HepG2 (cell line): ENCODE results near the gene B4GALT5. TPM values are rescaled to one million over a fixed set of nuclear protein-coding genes. Genes with fewer than 3 reads are reported as not detected.

Source experiments
- ATAC-seq: fragments of 200-7000 bp; cut with Tn5 transposase; 3 replicates; pipeline ENCODE4 v1.9.1; 2020; ENCODE audit warnings: mild to moderate bottlenecking, moderate library complexity
- BruUV-seq: library from RNA; stranded (reverse); fragments of 400-500 nt; replicated peaks from 2 replicates; lab custom pipeline; 2021; lab: Mats Ljungman, UMichigan
- CTCF ChIA-PET: fragments of 300-600 bp; formaldehyde crosslinking; extraction: SDS; loops from one replicate; lab custom pipeline; 2021; ENCODE audit warnings: low total read pairs, inconsistent platforms, low intra/inter-chr PET ratio; lab: Yijun Ruan, JAX
- POLR2A ChIA-PET: fragments of 350-600 bp; sonication (Branson Sonifier 250); formaldehyde crosslinking; loops from one replicate; lab custom pipeline; 2020; ENCODE audit warnings: antibody characterized with exemption, inconsistent platforms; lab: Yijun Ruan, JAX
- DNase-seq: peaks from one replicate; pipeline ENCODE4 v3.0.0-alpha.2; 2015; ENCODE audit warnings: low spot score
- FAIRE-seq: peaks from 3 replicates; lab custom pipeline; 2011; peaks lifted over from hg19 to GRCh38; lab: Jason Lieb, UNC
- H2AFZ ChIP-seq: one replicate; pipeline ENCODE4 v1.6.1; 2011; ENCODE audit warnings: low read length, inconsistent platforms
- H3K27ac ChIP-seq: fragments of 300-600 bp; 3 replicates; pipeline ENCODE4 v1.8.0; 2011; ENCODE audit warnings: mixed run types, mild to moderate bottlenecking, mixed read lengths, low read length, inconsistent platforms; ENCODE audit not compliant: insufficient read depth; ENCODE audit errors: extremely low read length
- H3K27me3 ChIP-seq, 2 experiments: fragments of 200-600 bp in 1 of 2; 2 replicates in 1 of 2; 3 replicates in 1 of 2; pipeline versions ENCODE4 v1.6.0 to v1.8.0; 2011; ENCODE audit warnings: low read length in 2 of 2, mild to moderate bottlenecking in 2 of 2, moderate library complexity in 2 of 2, inconsistent platforms in 1 of 2; ENCODE audit not compliant: insufficient read depth in 2 of 2, control insufficient read depth in 1 of 2
- H3K36me3 ChIP-seq, 2 experiments: fragments of 200-600 bp in 1 of 2; replicated peaks in 1 of 2; 2 replicates in 1 of 2; 3 replicates in 1 of 2; pipeline versions ENCODE4 v1.5.1 to v1.8.0; 2011; ENCODE audit warnings: low read length in 2 of 2, inconsistent platforms in 1 of 2; ENCODE audit not compliant: insufficient read depth in 2 of 2, control insufficient read depth in 1 of 2
- H3K4me1 ChIP-seq: 2 replicates; pipeline ENCODE4 v1.5.1; 2012; ENCODE audit warnings: low read length, inconsistent platforms; ENCODE audit not compliant: insufficient read depth
- H3K4me2 ChIP-seq: 2 replicates; pipeline ENCODE4 v1.6.0; 2011; ENCODE audit warnings: low read depth, low read length, inconsistent platforms
- H3K4me3 ChIP-seq, 3 experiments: fragments of 200-600 bp in 1 of 3; sonication (generic), shearing (Covaris generic) in 1 of 3; replicated peaks in 1 of 3; 2 replicates each; pipeline ENCODE4 v1.5.1; 2011 to 2016; ENCODE audit warnings: low read length in 3 of 3, inconsistent platforms in 2 of 3, low read depth in 2 of 3, mild to moderate bottlenecking in 2 of 3, control low read depth in 1 of 3, mixed read lengths in 1 of 3; ENCODE audit not compliant: insufficient read depth in 1 of 3
- H3K79me2 ChIP-seq: one replicate; pipeline ENCODE4 v1.6.1; 2011; ENCODE audit warnings: low read length, inconsistent platforms; ENCODE audit not compliant: insufficient read depth
- H3K9ac ChIP-seq: 2 replicates; pipeline ENCODE4 v1.6.0; 2011; ENCODE audit warnings: mild to moderate bottlenecking, low read depth, low read length, inconsistent platforms; ENCODE audit not compliant: insufficient read depth
- H3K9me3 ChIP-seq: 2 replicates; pipeline ENCODE4 v1.5.1; 2012; ENCODE audit warnings: mild to moderate bottlenecking, low read length
- H4K20me1 ChIP-seq: 2 replicates; pipeline ENCODE4 v1.6.0; 2011; ENCODE audit warnings: inconsistent platforms, mild to moderate bottlenecking, low read length, moderate library complexity; ENCODE audit not compliant: insufficient read depth
- ATF3 ChIP-seq: sonication (generic); formaldehyde crosslinking; IDR thresholded peaks from 2 replicates; pipeline ENCODE4 v1.4.0; 2020; ENCODE audit warnings: missing genetic modification reagents
- DR1 ChIP-seq: sonication (generic); formaldehyde crosslinking; IDR thresholded peaks from 2 replicates; pipeline ENCODE4 v1.8.0; 2021; ENCODE audit warnings: mild to moderate bottlenecking, missing genetic modification reagents, inconsistent platforms
- FOXM1 ChIP-seq: sonication (generic); formaldehyde crosslinking; IDR thresholded peaks from 2 replicates; pipeline ENCODE4 v1.5.0; 2020; ENCODE audit warnings: missing genetic modification reagents
- HOXA3 ChIP-seq: sonication (generic); formaldehyde crosslinking; IDR thresholded peaks from 2 replicates; pipeline ENCODE4 v1.5.0; 2020; ENCODE audit warnings: missing genetic modification reagents
- MLX ChIP-seq: IDR thresholded peaks from 2 replicates; pipeline ENCODE4 v1.6.1; 2016
- SMAD1 ChIP-seq: sonication (generic); formaldehyde crosslinking; IDR thresholded peaks from 2 replicates; pipeline ENCODE4 v1.4.0; 2020; ENCODE audit warnings: missing genetic modification reagents, low read depth, mild to moderate bottlenecking, borderline replicate concordance
- TCF7L2 ChIP-seq: IDR thresholded peaks from 2 replicates; pipeline ENCODE4 v1.6.1; 2011; ENCODE audit warnings: mild to moderate bottlenecking, low read depth, low read length, moderate library complexity
- U2AF2 ChIP-seq: fragments of 200-400 bp; formaldehyde crosslinking; IDR thresholded peaks from 2 replicates; pipeline ENCODE4 v1.6.1; 2017; ENCODE audit warnings: low read depth, mild to moderate bottlenecking, low read length
- ZBTB38 ChIP-seq: sonication (generic); formaldehyde crosslinking; IDR thresholded peaks from 2 replicates; pipeline ENCODE4 v1.5.1; 2020; ENCODE audit warnings: mild to moderate bottlenecking, missing genetic modification reagents
- ZNF234 ChIP-seq: sonication (generic); formaldehyde crosslinking; conservative IDR thresholded peaks from 2 replicates; pipeline ENCODE4 v1.5.1; 2020; ENCODE audit warnings: mild to moderate bottlenecking, missing genetic modification reagents
- ZNF501 ChIP-seq: sonication (generic); formaldehyde crosslinking; IDR thresholded peaks from 2 replicates; pipeline ENCODE4 v1.5.1; 2020; ENCODE audit warnings: mild to moderate bottlenecking, moderate library complexity, missing genetic modification reagents
- ZNF577 ChIP-seq: sonication (generic); formaldehyde crosslinking; IDR thresholded peaks from 2 replicates; pipeline ENCODE4 v1.4.0; 2020; ENCODE audit warnings: mild to moderate bottlenecking, low read depth, missing genetic modification reagents, borderline replicate concordance
- WGBS: methylation state at CpG from one replicate; pipeline ENCODE4 v1.1.6; 2017; ENCODE audit warnings: low lambda C conversion rate; 5-methylcytosine and 5-hydroxymethylcytosine counted together
- in situ Hi-C: cut with HindIII; loops from 2 replicates; pipeline ENCODE4 v1.10.0; 2017; ENCODE audit warnings: low pct_unique_long_range_greater_than_20kb; ENCODE audit not compliant: extremely low pct_ligation_motif_present
- intact Hi-C: fragments of 100-400 bp; cut with micrococcal nuclease; formaldehyde crosslinking; loops from one replicate; pipeline ENCODE4 v1.10.0; 2022; ENCODE audit not compliant: unreplicated experiment
- polyA plus RNA-seq, 8 experiments: library from polyadenylated mRNA; depleted of rRNA in 3 of 8; stranded (reverse) in 7 of 8; unstranded in 1 of 8; fragments of >200 nt; fragmentation: Illumina TruSeq in 4 of 8; extraction: Trizol in 4 of 8; gene quantifications; 2 replicates each; pipeline versions ENCODE4 v1.2.1 to v1.2.3, GENCODE V29; 2011 to 2016; ENCODE audit warnings: low read depth in 4 of 8, missing spikeins in 1 of 8, mixed read lengths in 1 of 8; ENCODE audit not compliant: insufficient read depth in 1 of 8
- total RNA-seq, 5 experiments: library from RNA; depleted of rRNA; stranded (reverse); fragments of >200 nt; fragmentation: Illumina TruSeq; extraction: Trizol; gene quantifications; 2 replicates each; pipeline ENCODE4 v1.2.3, GENCODE V29; 2016; ENCODE audit warnings: low read depth in 1 of 5
- TF ChIP-seq, protein P1 (sequence below): sonication (generic); formaldehyde crosslinking; IDR thresholded peaks from 2 replicates; pipeline ENCODE4 v1.4.0; 2020; ENCODE audit warnings: mild to moderate bottlenecking, missing genetic modification reagents

Gene B4GALT5
- total and polyA plus RNA-seq, 2 of the 13 experiments (the other 11 are each of a cell fraction or from before 2014, with no cell fraction given), result 27.3 to 30.9 TPM

DNA sequence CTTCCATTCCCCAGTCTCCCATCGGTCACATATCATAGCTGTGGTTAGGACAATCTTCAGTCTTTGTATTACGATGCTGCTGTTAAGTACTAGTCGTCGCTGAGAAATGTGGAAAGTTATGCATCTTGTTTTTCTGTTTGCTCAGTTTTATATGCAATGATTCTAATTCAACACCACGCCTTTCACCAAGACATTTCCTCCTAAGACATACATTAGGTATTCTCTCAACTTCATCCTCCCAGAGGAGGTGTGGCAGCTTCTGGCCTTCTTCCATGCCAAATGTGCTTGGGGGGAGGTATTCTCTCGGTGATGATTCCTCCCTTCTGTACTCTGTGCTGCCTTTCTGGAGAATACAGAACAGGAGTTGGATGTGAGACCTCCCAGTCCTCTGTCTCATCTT lies 66.1 kb downstream of the B4GALT5 start:
- H3K79me2 ChIP-seq, result no peaks in the 10 kb centered on the region
- no peak for ATAC-seq
- DNase-seq, result no peak
- TF ChIP-seq U2AF2, result no peak
- no peak for TF ChIP-seq SMAD1 (CRISPR knock-in tag)
- TF ChIP-seq ZNF234 (CRISPR knock-in tag), result no peak
- TF ChIP-seq ZBTB38 (CRISPR knock-in tag), result no peak
- TF ChIP-seq, protein P1, sequence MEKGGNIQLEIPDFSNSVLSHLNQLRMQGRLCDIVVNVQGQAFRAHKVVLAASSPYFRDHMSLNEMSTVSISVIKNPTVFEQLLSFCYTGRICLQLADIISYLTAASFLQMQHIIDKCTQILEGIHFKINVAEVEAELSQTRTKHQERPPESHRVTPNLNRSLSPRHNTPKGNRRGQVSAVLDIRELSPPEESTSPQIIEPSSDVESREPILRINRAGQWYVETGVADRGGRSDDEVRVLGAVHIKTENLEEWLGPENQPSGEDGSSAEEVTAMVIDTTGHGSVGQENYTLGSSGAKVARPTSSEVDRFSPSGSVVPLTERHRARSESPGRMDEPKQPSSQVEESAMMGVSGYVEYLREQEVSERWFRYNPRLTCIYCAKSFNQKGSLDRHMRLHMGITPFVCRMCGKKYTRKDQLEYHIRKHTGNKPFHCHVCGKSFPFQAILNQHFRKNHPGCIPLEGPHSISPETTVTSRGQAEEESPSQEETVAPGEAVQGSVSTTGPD, result no peak
- TF ChIP-seq ATF3 (CRISPR knock-in tag), result no peak
- TF ChIP-seq FOXM1, result no peak
- no peak for TF ChIP-seq ZNF577 (CRISPR knock-in tag)
- no peak for TF ChIP-seq TCF7L2
- TF ChIP-seq HOXA3 (CRISPR knock-in tag), result no peak
- TF ChIP-seq DR1 (CRISPR knock-in tag), result no peak
- no peak for TF ChIP-seq ZNF501
- TF ChIP-seq MLX (CRISPR knock-in tag), result no peak
- H4K20me1 ChIP-seq, result no peaks in the 10 kb centered on the region
- H2AFZ ChIP-seq, result no peak overlapping the region
- no peak overlapping the region for H3K4me3 ChIP-seq
- no peaks in the 10 kb centered on the region for H3K9me3 ChIP-seq
- no peak overlapping the region for H3K27ac ChIP-seq
- H3K4me2 ChIP-seq, result no peak overlapping the region
- H3K36me3 ChIP-seq, result peaks cover 30 to 79% of the 10 kb centered on the region in 2 experiments
- H3K27me3 ChIP-seq, result no peaks in the 10 kb centered on the region
- BruUV-seq, result no TSS peak
- H3K4me1 ChIP-seq, result peaks cover 29% of the 10 kb centered on the region
- ChIA-PET CTCF (no interaction called here), POLR2A (no interaction called here)
- FAIRE-seq, result no peak
- H3K9ac ChIP-seq, result no peak overlapping the region
- in situ Hi-C loops (no loop called here), intact Hi-C loops (no loop called here)
- 98% methylated on average over 6 of the region's 6 CpGs for WGBS
